H4 (cell line): ENCODE data around the gene UBXN10. TPM values are rescaled to one million over a fixed set of nuclear protein-coding genes. Genes with fewer than 3 reads are reported as not detected.

Experiments used
- DNase-seq: peaks from one replicate; pipeline ENCODE4 v3.0.0-alpha.2; 2015; ENCODE audit warnings: low spot score
- total RNA-seq: library from RNA; depleted of rRNA; stranded (reverse); fragments of >200 nt; shearing (Covaris generic); gene quantifications from 2 replicates; pipeline ENCODE4 v1.2.3, GENCODE V29; 2014

Gene UBXN10
- total RNA-seq, 1 experiment from 2014 or later, result not detected

- DNase-seq, result no peak
Measured at GRCh38 chr1:20183035-20183434, 2.9 kb upstream of the UBXN10 start.

GRCh38 chr1:20183616-20184271, 2.2 kb upstream of the UBXN10 start:
- DNase-seq, result no peak

- DNase-seq, result peak; percentile 22
Measured at GRCh38 chr1:20184481-20184900, 1.4 kb upstream of the UBXN10 start.

GRCh38 chr1:20184997-20185833, 681 bp upstream of the UBXN10 start:
- no peak for DNase-seq

- no peak for DNase-seq
Measured at GRCh38 chr1:20187103-20187812, 1.4 kb downstream of the UBXN10 start.

GRCh38 chr1:20187813-20188454, 2.0 kb downstream of the UBXN10 start:
- no peak for DNase-seq

- no peak for DNase-seq
Measured at GRCh38 chr1:20188455-20188817, 2.5 kb downstream of the UBXN10 start.

- DNase-seq, result no peak
Measured at GRCh38 chr1:20189664-20190063, 3.8 kb downstream of the UBXN10 start.

GRCh38 chr1:20190256-20191160, 4.6 kb downstream of the UBXN10 start:
- DNase-seq, result no peak

GRCh38 chr1:20191266-20191825, 5.5 kb downstream of the UBXN10 start:
- no peak for DNase-seq

GRCh38 chr1:20192364-20192763, 6.5 kb downstream of the UBXN10 start:
- no peak for DNase-seq

- DNase-seq, result no peak
Measured at GRCh38 chr1:20192871-20193411, 7.0 kb downstream of the UBXN10 start.

- no peak for DNase-seq
Measured at GRCh38 chr1:20194224-20194623, 8.3 kb downstream of the UBXN10 start.

- DNase-seq, result peak; percentile 36
Measured at GRCh38 chr1:20194757-20195461, 9.0 kb downstream of the UBXN10 start.

GRCh38 chr1:20195462-20195780, 9.5 kb downstream of the UBXN10 start:
- no peak for DNase-seq

GRCh38 chr1:20197329-20197791, 11.5 kb downstream of the UBXN10 start:
- no peak for DNase-seq

- no peak for DNase-seq
Measured at GRCh38 chr1:20198296-20198695, 12.4 kb downstream of the UBXN10 start.

- no peak for DNase-seq
Measured at GRCh38 chr1:20198918-20199317, 13.0 kb downstream of the UBXN10 start.

GRCh38 chr1:20199403-20199802, 13.5 kb downstream of the UBXN10 start:
- no peak for DNase-seq

GRCh38 chr1:20199840-20200239, 13.9 kb downstream of the UBXN10 start:
- DNase-seq, result no peak
